Measurements from ENCODE around the gene GRIA3.

GRIA3 gene

GRCh38 chrX:123184219-123184865 is at the start of gene GRIA3:
GRIA3 (plus strand) TSS chrX:123184278; CDS start chrX:123184536, 258 bp downstream.
- in situ Hi-C loops (cut with MboI; ENCODE audit: low sequenced_read_pairs) = no loop called here

- in situ Hi-C loops (cut with MboI; ENCODE audit: low sequenced_read_pairs) = no loop called here
Observed at GRCh38 chrX:123138473-123138872, 45.6 kb upstream of the GRIA3 start.

- in situ Hi-C loops (cut with MboI; ENCODE audit: low sequenced_read_pairs) = no loop called here
Observed at GRCh38 chrX:123140454-123140853, 43.6 kb upstream of the GRIA3 start.

GRCh38 chrX:123140904-123141303 is 43.2 kb upstream of the GRIA3 start:
- in situ Hi-C loops (cut with MboI; ENCODE audit: low sequenced_read_pairs) = no loop called here

- in situ Hi-C loops (cut with MboI; ENCODE audit: low sequenced_read_pairs) = no loop called here
Observed at GRCh38 chrX:123153846-123154335, 30.2 kb upstream of the GRIA3 start.

GRCh38 chrX:123155327-123155726 is 28.8 kb upstream of the GRIA3 start:
- in situ Hi-C loops (cut with MboI; ENCODE audit: low sequenced_read_pairs) = no loop called here

GRCh38 chrX:123157586-123157985 is 26.5 kb upstream of the GRIA3 start:
- in situ Hi-C loops (cut with MboI; ENCODE audit: low sequenced_read_pairs) = no loop called here

GRCh38 chrX:123159403-123159802 is 24.7 kb upstream of the GRIA3 start:
- in situ Hi-C loops (cut with MboI; ENCODE audit: low sequenced_read_pairs) = no loop called here

- in situ Hi-C loops (cut with MboI; ENCODE audit: low sequenced_read_pairs) = no loop called here
Observed at GRCh38 chrX:123167621-123168020, 16.5 kb upstream of the GRIA3 start.

- in situ Hi-C loops (cut with MboI; ENCODE audit: low sequenced_read_pairs) = no loop called here
Observed at GRCh38 chrX:123169247-123169901, 14.7 kb upstream of the GRIA3 start.

GRCh38 chrX:123170546-123170945 is 13.5 kb upstream of the GRIA3 start:
- in situ Hi-C loops (cut with MboI; ENCODE audit: low sequenced_read_pairs) = no loop called here

GRCh38 chrX:123171781-123172180 is 12.3 kb upstream of the GRIA3 start:
- in situ Hi-C loops (cut with MboI; ENCODE audit: low sequenced_read_pairs) = no loop called here

GRCh38 chrX:123172869-123173268 is 11.2 kb upstream of the GRIA3 start:
- in situ Hi-C loops (cut with MboI; ENCODE audit: low sequenced_read_pairs) = no loop called here

- in situ Hi-C loops (cut with MboI; ENCODE audit: low sequenced_read_pairs) = no loop called here
Observed at GRCh38 chrX:123173833-123174232, 10.2 kb upstream of the GRIA3 start.

GRCh38 chrX:123175366-123176122 is 8.5 kb upstream of the GRIA3 start:
- in situ Hi-C loops (cut with MboI; ENCODE audit: low sequenced_read_pairs) = no loop called here

- in situ Hi-C loops (cut with MboI; ENCODE audit: low sequenced_read_pairs) = no loop called here
Observed at GRCh38 chrX:123181233-123181914, 2.7 kb upstream of the GRIA3 start.

- in situ Hi-C loops (cut with MboI; ENCODE audit: low sequenced_read_pairs) = no loop called here
Observed at GRCh38 chrX:123184866-123185276, 793 bp downstream of the GRIA3 start.

GRCh38 chrX:123185721-123186120 is 1.6 kb downstream of the GRIA3 start:
- in situ Hi-C loops (cut with MboI; ENCODE audit: low sequenced_read_pairs) = no loop called here

GRCh38 chrX:123186801-123187200 is 2.7 kb downstream of the GRIA3 start:
- in situ Hi-C loops (cut with MboI; ENCODE audit: low sequenced_read_pairs) = no loop called here

GRCh38 chrX:123188081-123188480 is 4.0 kb downstream of the GRIA3 start:
- in situ Hi-C loops (cut with MboI; ENCODE audit: low sequenced_read_pairs) = no loop called here

GRCh38 chrX:123189338-123189737 is 5.3 kb downstream of the GRIA3 start:
- in situ Hi-C loops (cut with MboI; ENCODE audit: low sequenced_read_pairs) = no loop called here

Measured in HL-60/S4 treated with retinoic acid at 250 ng/mL for 4 days and 3 days (cell line).